Measurements from ENCODE around the gene CHI3L1. TPM values are rescaled to one million over a fixed set of nuclear protein-coding genes. Genes with fewer than 3 reads are reported as not detected.

Gene CHI3L1
- total RNA-seq, 4 donors from 2014 or later, result 1.3 to 2.1 (median 1.7) TPM; not detected in 1

- H3K4me1 ChIP-seq, result peaks cover 0 to 7% (median 0%) of the 10 kb centered on the region in 4 donors
- DNase-seq (ENCODE audit: extremely low spot score), result no peak
- no peak for TF ChIP-seq EP300 (IDR thresholded peaks at IDR 0.05)
- no peak for TF ChIP-seq POLR2AphosphoS5 (IDR thresholded peaks at IDR 0.05)
- TF ChIP-seq POLR2A (IDR thresholded peaks at IDR 0.05; ENCODE audit: low read depth), result no peak
- no peak for TF ChIP-seq CTCF (IDR thresholded peaks at IDR 0.05)
- H3K36me3 ChIP-seq, result no peaks in the 10 kb centered on the region
- H3K4me3 ChIP-seq, result no peak overlapping the region
- peaks cover 0 to 12% (median 0%) of the 10 kb centered on the region in 4 donors for H3K27me3 ChIP-seq
- H3K27ac ChIP-seq (replicated peaks in 1 of 4), result no peak overlapping the region
- no peaks in the 10 kb centered on the region for H3K9me3 ChIP-seq
- intact Hi-C loops (cut with DNase I), result loop anchor here (5.0 kb wide), 1 partner anchor 56 kb away; no protein-coding TSS in a partner anchor
- 83% methylated on average over 1 of the region's 2 CpGs for WGBS
Measured at GRCh38 chr1:203173011-203173555, 13.4 kb downstream of the CHI3L1 start.

- no peak for DNase-seq (ENCODE audit: extremely low spot score)
Measured at GRCh38 chr1:203172184-203173010, 14.1 kb downstream of the CHI3L1 start.

GRCh38 chr1:203171341-203172183, 14.9 kb downstream of the CHI3L1 start:
- no peak for DNase-seq (ENCODE audit: extremely low spot score)
- Histone ChIP-seq H3K27me3 (peaks cover 0 to 12% (median 0%) of the 10 kb centered on the region in 4 donors), H3K27ac (replicated peaks in 1 of 4) (no peak overlapping the region), H3K9me3 (no peaks in the 10 kb centered on the region), H3K4me1 (peaks cover 0 to 7% (median 0%) of the 10 kb centered on the region in 4 donors), H3K36me3 (no peaks in the 10 kb centered on the region), H3K4me3 (no peak overlapping the region)
- 89% methylated on average over 17 of the region's 22 CpGs for WGBS
- intact Hi-C loops (cut with DNase I), result loop anchor here (1.0 to 5.0 kb wide), 2 partner anchors 54 to 132 kb away; no protein-coding TSS in a partner anchor
- TF ChIP-seq EP300 (IDR thresholded peaks at IDR 0.05) (no peak), CTCF (IDR thresholded peaks at IDR 0.05) (no peak), POLR2AphosphoS5 (IDR thresholded peaks at IDR 0.05) (no peak), POLR2A (IDR thresholded peaks at IDR 0.05; ENCODE audit: low read depth) (no peak)

More at GRCh38 chr1:203172184-203173010, 14.1 kb downstream of the CHI3L1 start:
- H3K36me3 ChIP-seq, result no peaks in the 10 kb centered on the region
- intact Hi-C loops (cut with DNase I), result loop anchor here (1.0 to 5.0 kb wide), 2 partner anchors 55 to 133 kb away; no protein-coding TSS in a partner anchor
- H3K27me3 ChIP-seq, result peaks cover 0 to 12% (median 0%) of the 10 kb centered on the region in 4 donors
- TF ChIP-seq CTCF (IDR thresholded peaks at IDR 0.05) (peak; percentile 77 to 84 (median 78)), POLR2AphosphoS5 (IDR thresholded peaks at IDR 0.05) (no peak), EP300 (IDR thresholded peaks at IDR 0.05) (no peak), POLR2A (IDR thresholded peaks at IDR 0.05; ENCODE audit: low read depth) (no peak)
- 56% methylated on average over 8 of the region's 8 CpGs for WGBS
- H3K4me1 ChIP-seq, result peaks cover 0 to 7% (median 0%) of the 10 kb centered on the region in 4 donors
- H3K4me3 ChIP-seq, result no peak overlapping the region
- no peaks in the 10 kb centered on the region for H3K9me3 ChIP-seq
- no peak overlapping the region for H3K27ac ChIP-seq (replicated peaks in 1 of 4)

DNA sequence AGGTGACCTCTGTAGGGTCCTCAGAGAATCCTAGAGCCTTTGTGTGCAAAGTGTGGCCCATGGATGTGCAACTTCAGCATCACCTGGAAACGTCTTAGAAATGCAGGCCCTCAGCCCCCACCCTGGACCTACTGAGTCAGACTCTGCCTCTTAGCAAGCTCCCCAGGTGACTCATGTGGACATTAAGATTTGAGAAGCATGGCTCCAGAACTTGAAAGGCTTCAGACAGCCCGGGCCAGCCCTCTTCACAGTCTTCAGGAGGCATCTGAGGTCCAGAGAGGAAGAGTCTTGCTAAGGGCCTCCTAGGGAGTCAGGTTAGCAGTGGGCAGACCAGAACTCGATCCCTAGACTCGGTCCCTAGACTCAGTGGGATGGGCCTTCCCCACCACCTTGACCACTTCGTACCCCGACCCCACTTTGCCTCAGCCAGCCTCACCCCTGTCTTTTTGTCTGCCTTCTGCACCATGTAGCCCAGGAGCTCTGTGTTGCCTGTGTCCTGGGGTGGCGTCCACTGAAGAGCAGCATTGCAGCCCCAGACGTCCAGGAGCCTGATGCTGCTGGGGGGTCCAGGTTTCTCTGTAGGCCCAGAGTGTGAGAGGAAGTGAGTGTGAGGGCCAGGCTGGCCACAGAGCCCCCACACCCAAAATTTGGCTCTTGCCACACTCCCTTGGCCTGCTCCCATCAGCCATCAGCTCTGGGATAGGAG, 15.7 kb downstream of the CHI3L1 start:
- Histone ChIP-seq H3K36me3 (no peaks in the 10 kb centered on the region), H3K27ac (replicated peaks in 1 of 4) (no peak overlapping the region), H3K27me3 (peaks cover 0 to 7% (median 0%) of the 10 kb centered on the region in 4 donors), H3K9me3 (no peaks in the 10 kb centered on the region), H3K4me3 (no peak overlapping the region), H3K4me1 (peaks cover 0 to 5% (median 0%) of the 10 kb centered on the region in 4 donors)
- intact Hi-C loops (cut with DNase I), result loop anchor here (5.0 kb wide), 1 partner anchor 53 kb away; no protein-coding TSS in a partner anchor
- 88% methylated on average over 6 of the region's 8 CpGs for WGBS
- TF ChIP-seq CTCF (IDR thresholded peaks at IDR 0.05) (no peak), EP300 (IDR thresholded peaks at IDR 0.05) (no peak)
- DNase-seq (ENCODE audit: extremely low spot score), result no peak

All from esophagus muscularis mucosa (tissue), 4 donors.